Measurements from ENCODE around the gene TERF2IP. TPM values are rescaled to one million over a fixed set of nuclear protein-coding genes. Genes with fewer than 3 reads are reported as not detected.
A peak's percentile ranks its signal among the peaks of the same experiment; 100 is the strongest.

Gene TERF2IP
- total RNA-seq, 2 donors from 2014 or later = 22.5 to 30.0 TPM

GRCh38 chr16:75629132-75629531, 18.4 kb upstream of the TERF2IP start:
- ATAC-seq = no peak
- intact Hi-C loops (cut with DNase I, micrococcal nuclease) = no loop called here
- no peak for DNase-seq

- ATAC-seq (no peak), DNase-seq (no peak)
- intact Hi-C loops (cut with DNase I, micrococcal nuclease) = no loop called here
These were observed 17.5 kb upstream of the TERF2IP start for GRCh38 chr16:75630052-75630451.

DNA sequence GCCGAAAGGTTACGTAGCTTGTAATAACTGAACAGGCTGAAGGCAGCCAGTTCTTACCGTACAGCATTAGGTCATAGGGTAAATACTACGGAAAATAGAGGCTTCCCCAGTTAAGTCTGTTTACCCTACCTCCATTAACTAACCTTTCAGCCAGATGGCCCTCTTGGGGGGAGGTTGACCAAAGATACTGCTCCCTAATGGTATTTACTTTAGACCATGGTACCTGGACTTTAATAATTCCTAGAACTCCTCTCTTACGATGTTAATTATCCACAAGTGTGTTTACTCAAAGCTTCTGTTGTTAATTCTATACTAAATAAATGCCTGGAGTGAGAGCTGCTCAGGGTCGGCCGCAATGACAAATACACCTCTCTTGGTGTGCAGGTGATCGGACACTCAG, 14.7 kb upstream of the TERF2IP start:
- intact Hi-C loops (cut with DNase I, micrococcal nuclease) = no loop called here
- DNase-seq (no peak), ATAC-seq (no peak)

- no peak for DNase-seq
- intact Hi-C loops (cut with DNase I, micrococcal nuclease) = no loop called here
- no peak for ATAC-seq
These were observed 12.5 kb upstream of the TERF2IP start for GRCh38 chr16:75635036-75635435.

- intact Hi-C loops (cut with DNase I, micrococcal nuclease) = no loop called here
- no peak for DNase-seq
- no peak for ATAC-seq
These were observed 7.0 kb upstream of the TERF2IP start for GRCh38 chr16:75640598-75640997.

DNA sequence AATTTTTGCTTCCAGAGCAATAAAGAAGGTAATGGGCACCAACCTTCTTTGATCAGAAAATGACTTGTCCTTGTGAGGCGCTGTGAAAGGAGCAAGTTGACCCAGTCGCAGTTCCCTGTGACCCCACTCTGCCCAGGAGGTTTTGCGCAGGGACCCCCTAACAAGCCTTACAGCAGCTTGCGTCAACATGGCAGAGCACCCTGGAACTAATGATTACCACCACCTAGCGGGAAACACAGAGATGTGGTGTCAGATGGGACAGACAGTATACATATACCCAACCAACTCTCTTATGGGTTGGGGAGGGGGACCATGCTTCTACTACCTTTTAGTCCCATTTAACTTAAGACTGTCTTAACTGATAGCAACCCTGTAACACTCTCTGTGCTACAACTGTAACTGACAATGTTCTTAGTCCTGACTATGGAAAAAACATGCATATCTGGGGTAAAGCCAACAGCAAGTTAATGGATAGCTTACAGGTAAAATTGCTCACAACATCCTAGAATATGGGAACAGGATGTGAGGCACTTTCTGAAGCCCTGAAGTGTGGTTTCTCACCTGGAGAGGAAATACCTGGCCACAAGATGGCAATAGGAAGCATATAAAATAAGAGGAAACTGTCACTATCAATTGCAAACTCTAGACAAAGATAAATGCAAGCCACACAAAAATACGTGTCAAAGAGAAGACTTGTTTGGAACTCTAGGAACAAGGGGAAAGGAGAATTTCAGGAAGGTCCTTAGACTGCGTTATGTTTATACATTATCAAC, 3.1 kb upstream of the TERF2IP start:
- ATAC-seq (no peak), DNase-seq (no peak)
- intact Hi-C loops (cut with DNase I, micrococcal nuclease) = no loop called here

DNA sequence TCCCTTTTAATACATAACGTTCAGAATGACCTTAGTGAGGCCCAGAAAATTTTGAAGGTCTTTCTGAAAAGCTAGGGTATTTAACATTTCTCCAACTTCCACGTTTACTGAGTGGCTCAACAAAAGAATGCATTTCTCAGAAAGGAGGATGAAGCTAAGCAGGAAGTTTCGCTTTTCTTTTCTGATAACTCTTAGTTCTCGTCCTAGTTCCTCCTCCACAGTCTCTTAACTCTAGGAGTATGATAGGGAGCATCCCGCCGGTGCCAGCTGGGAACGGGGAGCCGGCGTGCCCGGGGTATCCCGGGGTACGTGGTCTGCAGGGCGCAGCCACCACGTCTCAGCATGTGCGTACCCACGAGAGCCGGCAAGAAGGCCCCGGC, 471 bp upstream of the TERF2IP start:
- DNase-seq = no peak
- peak; percentile 19 for ATAC-seq
- intact Hi-C loops (cut with DNase I, micrococcal nuclease) = no loop called here

GRCh38 chr16:75648265-75649076, 898 bp downstream of the TERF2IP start:
- peak; percentile 83 to 94 for DNase-seq
- ATAC-seq = peak; percentile 68
- intact Hi-C loops (cut with DNase I, micrococcal nuclease) = no loop called here

DNA sequence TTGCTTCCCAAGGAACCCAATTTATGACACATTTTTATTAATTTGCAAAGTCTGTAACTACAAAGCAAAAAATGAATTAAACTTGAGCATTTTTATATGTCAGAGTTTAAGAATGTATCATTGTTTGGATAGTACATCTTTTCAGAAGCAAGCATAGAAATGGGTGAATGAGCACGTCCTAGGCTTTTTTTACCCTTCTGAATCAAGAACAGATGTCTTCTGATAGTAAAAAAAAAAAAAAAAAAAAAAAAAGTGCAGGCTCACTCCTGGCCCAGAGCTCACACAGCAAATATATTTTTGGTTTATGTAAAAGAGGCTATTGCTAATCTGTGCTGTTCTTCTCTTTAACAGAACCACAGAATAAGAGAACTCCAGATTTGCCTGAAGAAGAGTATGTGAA, 6.3 kb downstream of the TERF2IP start:
- DNase-seq (no peak), ATAC-seq (no peak)
- intact Hi-C loops (cut with DNase I, micrococcal nuclease) = no loop called here

DNA sequence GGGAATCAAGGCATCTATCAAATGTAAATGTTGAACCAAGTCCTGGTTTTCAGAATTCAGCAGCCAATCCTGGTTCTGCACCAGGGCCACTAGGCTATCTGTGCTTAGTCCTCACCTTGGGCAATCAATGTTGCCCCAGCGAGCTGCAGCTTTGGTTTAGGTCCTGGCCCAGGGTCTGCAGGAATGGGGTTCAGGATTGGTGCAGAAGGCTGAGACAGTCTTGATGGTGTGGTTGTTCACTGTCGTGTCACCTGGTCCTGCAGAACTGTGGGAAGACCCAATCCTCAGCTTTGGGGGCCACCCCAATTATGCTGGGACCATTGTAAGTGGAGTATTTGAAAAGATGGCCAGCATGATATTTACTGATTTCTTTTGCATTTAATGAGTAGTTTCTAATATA, 10.6 kb downstream of the TERF2IP start:
- intact Hi-C loops (cut with DNase I, micrococcal nuclease) = no loop called here
- ATAC-seq = no peak

GRCh38 chr16:75660321-75660720, 12.7 kb downstream of the TERF2IP start:
- DNase-seq (no peak), ATAC-seq (no peak)
- intact Hi-C loops (cut with DNase I, micrococcal nuclease) = no loop called here

More for the DNA sequence above, 10.6 kb downstream of the TERF2IP start:
- no peak for DNase-seq

DNA sequence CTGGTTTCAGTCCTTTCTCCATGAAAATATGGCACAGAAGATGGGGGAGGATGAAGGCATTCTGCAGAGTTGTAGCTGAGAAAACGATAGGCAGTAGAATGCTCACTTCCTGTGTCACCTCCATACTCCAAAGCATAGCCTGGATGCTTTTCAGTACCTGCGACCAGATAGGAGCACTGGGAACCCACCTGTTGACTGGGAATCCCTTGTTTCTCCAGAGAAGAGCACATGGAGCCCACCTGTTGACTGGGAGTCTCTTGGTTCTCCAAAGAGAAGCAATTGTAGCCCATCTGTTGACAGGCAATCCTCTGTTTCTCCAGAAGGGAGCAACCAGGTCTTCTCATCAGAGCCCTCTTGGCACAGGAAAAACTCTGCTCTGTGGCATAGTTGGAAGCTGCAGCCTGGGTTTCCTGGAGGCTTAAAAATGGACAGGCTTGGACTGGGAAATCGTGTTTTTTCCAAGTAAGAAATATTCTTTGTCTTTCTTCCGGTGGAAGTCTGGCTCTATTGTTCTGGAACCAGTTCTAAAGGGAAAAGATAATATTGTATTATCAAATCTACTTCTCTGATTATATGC, 13.2 kb downstream of the TERF2IP start:
- ATAC-seq (no peak), DNase-seq (no peak)
- intact Hi-C loops (cut with DNase I, micrococcal nuclease) = no loop called here

- no peak for ATAC-seq
- intact Hi-C loops (cut with DNase I, micrococcal nuclease) = no loop called here
These were observed 19.9 kb downstream of the TERF2IP start for GRCh38 chr16:75667503-75667902.

DNA sequence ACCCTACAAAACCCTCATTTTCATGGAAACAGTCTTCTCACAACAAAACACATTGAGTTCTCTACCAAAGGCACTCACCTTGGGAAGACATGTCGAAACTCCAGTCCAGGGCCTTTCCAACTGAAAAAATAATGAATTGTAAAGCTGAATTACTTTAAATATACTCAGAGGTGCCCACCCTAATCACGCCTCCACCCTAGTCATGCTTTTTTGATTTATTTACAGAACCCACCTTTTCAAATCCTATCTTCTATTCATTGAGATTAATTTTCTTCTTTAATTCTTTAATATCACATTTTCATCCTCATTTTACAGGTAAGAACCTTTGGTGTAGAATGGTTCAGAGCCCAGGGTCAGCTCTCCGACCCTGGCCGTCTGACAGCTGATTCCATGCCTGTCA, 29.3 kb downstream of the TERF2IP start, which contains the start of gene CPHXL2:
Gene CPHXL2 (minus strand): TSS at position 101 of the 400 bp plus-strand sequence. CDS start 10 bp downstream, at position 91.
- ATAC-seq = no peak
- intact Hi-C loops (cut with DNase I, micrococcal nuclease) = no loop called here
- no peak for DNase-seq

More at GRCh38 chr16:75667503-75667902, 19.9 kb downstream of the TERF2IP start:
- DNase-seq = no peak

GRCh38 chr16:75679366-75679765, 31.8 kb downstream of the TERF2IP start:
- DNase-seq (no peak), ATAC-seq (no peak)
- intact Hi-C loops (cut with DNase I, micrococcal nuclease) = no loop called here

GRCh38 chr16:75682308-75682707, 34.7 kb downstream of the TERF2IP start:
- ATAC-seq (no peak), DNase-seq (no peak)
- intact Hi-C loops (cut with DNase I, micrococcal nuclease) = no loop called here

GRCh38 chr16:75687361-75687760, 39.8 kb downstream of the TERF2IP start:
- ATAC-seq (no peak), DNase-seq (no peak)
- intact Hi-C loops (cut with DNase I, micrococcal nuclease) = no loop called here

DNA sequence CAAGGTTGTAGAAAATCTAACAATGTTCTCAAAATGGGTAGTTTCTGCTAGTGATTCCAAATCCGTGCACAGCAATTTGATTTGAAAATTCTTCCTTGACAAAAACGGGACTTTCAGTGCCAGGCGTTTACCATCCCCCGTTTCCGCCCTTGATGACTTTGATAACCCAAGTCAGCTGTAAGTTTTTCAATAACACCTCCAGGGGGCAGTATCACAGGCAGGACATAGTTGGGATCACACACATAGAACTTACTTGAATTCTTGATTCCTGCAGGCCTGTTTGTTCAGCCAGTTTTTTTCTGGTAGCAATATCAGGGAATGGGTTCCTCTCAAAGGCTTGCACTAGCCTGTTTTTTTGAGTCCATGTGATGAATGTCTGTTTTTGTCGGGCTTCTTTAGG, 48.1 kb downstream of the TERF2IP start:
- DNase-seq (no peak), ATAC-seq (no peak)
- intact Hi-C loops (cut with DNase I, micrococcal nuclease) = no loop called here

DNA sequence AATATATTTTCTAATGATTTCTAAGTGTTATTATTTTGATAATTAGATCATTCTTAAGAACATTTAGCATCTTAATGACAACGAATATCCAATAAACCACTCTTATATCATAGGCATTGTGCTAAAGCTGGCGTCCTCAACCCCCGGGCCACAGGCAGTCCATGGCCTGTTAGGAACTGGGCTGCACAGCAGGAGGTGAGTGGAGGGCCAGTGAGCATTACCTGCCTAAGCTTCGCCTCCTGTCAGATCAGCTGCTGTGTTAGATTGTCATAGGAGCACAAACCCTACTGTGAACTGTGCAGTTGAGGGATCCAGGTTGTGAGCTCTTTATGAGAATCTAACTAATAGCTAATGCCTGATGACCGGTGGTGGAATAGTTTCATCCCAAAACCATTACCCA, 50.0 kb downstream of the TERF2IP start:
- no peak for DNase-seq
- intact Hi-C loops (cut with DNase I, micrococcal nuclease) = no loop called here

DNA sequence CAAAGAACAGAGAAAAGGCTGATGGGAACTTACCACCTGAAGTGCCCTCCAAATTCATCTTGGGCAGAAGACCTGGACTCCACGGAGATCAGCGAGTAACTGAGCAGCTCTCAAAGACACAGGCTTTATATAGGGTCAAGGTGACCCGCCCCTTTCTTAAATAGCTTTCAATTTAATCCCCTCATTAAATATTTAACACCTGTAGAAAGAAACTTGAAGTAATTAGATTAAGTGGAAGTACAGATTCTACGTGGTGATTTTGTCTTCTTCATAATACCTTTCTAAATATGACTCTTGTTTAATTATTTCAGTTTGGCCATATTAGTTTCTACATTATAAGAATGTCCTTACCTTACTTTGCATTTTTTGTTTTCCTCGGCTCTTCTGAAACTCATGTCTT, 53.8 kb downstream of the TERF2IP start, which contains the start of gene DUXB:
Gene DUXB (minus strand): TSS at position 101 of the 400 bp plus-strand sequence. CDS start 43 bp downstream, at position 58.
- no peak for DNase-seq
- intact Hi-C loops (cut with DNase I, micrococcal nuclease) = no loop called here
- no peak for ATAC-seq

More for the DNA sequence above, 50.0 kb downstream of the TERF2IP start:
- no peak for ATAC-seq

Data from left colon (tissue), 2 donors.